NCI-H446 treated with DMSO at 0.1 percent for 48 hours (cell line): ENCODE data around the gene CHRNE.

Experiments
- DNase-seq: peaks from one replicate; lab custom pipeline; 2025; lab: John Stamatoyannopoulos, UW

CHRNE gene

GRCh38 chr17:4854111-4854681 is 48.7 kb downstream of the CHRNE start:
- no peak for DNase-seq

- DNase-seq: no peak
These were observed 49.7 kb downstream of the CHRNE start for GRCh38 chr17:4853208-4853671.

DNA sequence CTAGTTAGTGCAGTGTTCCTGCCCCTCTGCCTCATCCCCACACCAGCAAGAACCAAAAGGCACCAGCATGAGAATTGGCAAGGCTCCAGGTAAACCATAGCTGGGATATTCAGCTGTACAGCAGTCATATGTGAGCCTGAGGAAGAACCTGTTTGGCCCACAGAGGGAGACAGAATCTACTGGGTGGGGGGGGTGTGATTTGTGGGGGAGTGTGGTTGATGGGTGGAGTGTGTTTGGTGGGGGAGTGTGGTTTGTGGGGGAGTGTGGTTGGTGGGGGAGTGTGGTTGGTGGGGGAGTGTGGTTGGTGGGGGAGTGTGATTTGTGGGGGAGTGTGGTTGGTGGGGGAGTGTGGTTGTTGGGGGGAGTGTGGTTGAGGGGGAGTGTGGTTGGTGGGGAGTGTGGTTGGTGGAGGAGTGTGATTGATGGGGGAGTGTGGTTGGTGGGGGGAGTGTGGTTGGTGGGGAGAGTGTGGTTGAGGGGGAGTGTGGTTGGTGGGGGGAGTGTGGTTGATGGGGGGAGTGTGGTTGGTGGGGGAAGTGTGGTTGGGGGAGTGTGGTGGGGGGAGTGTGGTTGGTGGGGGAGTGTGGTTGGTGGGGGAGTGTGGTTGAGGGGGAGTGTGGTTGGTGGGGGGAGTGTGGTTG is 50.2 kb downstream of the CHRNE start:
- no peak for DNase-seq

GRCh38 chr17:4851084-4851483 is 51.8 kb downstream of the CHRNE start:
- no peak for DNase-seq

- no peak for DNase-seq
These were observed 52.7 kb downstream of the CHRNE start for GRCh38 chr17:4850246-4850645.

DNA sequence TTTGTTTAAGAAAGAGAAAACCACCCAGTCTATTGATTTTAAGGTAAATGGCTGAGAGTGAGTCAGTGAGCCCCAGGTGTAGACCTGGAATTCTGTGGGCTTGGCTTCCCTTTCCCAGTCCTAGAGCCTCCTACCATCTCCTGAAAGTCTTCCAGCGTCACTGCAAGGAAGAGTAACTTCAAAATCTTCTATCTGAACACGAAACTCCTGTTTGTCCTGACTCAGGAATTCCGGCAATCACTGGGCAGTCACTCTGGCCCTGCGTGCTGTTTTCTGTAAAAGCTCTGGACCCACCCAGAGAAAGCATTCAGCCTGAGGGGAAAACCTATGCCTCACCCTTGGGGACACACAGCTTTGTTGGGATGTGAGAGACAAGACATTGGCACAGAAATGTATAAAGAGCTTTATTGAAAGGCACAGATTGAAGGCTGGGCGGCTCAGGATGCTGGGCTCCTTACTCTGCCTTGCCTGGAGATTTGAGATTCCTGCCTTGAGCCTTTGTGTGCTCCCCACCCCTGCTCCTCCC is 53.8 kb downstream of the CHRNE start:
- DNase-seq: no peak
